Hematopoietic multipotent progenitor cell treated with erythropoietin and hydrocortisone succinate and interleukin-3 and kit ligand, for 6 days (in vitro differentiated cells): ENCODE measurements around the gene NUDT4B.
"Not testable (repeated sequence)": the region's sequence is repeated elsewhere in the genome, so short reads cannot be mapped to it uniquely, and the experiment has no call there.

ENCODE experiments used
- DNase-seq: peaks from one replicate; pipeline ENCODE4 v3.0.0-alpha.2; 2015

NUDT4B gene

DNA sequence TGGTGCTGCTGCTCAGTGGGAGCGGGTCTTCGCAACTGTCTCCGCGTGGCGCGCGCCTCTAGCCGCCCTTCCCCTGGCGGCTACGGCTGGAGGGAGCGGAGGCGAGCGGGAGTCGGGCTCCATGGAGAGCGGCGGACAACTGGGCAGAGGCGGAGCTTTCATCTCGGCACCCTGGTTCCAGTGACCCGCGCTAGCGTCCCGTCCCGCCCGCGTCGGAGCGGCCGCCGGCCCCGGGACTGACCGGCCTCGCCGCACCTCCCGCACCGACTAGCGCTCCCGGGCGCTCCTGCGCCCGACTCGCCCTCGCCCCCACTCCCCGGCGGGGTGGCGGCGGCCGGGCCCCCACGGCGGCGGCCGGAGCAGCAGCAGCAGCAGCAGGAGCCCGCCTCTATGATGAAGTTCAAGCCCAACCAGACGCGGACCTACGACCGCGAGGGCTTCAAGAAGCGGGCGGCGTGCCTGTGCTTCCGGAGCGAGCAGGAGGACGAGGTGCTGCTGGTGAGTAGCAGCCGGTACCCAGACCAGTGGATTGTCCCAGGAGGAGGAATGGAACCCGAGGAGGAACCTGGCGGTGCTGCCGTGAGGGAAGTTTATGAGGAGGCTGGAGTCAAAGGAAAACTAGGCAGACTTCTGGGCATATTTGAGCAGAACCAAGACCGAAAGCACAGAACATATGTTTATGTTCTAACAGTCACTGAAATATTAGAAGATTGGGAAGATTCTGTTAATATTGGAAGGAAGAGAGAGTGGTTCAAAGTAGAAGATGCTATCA lies at the start of gene NUDT4B:
Gene NUDT4B (plus strand): TSS at position 212 of the 772 bp plus-strand sequence. CDS start 179 bp downstream, at position 391.
- DNase-seq, result not testable (repeated sequence)

DNA sequence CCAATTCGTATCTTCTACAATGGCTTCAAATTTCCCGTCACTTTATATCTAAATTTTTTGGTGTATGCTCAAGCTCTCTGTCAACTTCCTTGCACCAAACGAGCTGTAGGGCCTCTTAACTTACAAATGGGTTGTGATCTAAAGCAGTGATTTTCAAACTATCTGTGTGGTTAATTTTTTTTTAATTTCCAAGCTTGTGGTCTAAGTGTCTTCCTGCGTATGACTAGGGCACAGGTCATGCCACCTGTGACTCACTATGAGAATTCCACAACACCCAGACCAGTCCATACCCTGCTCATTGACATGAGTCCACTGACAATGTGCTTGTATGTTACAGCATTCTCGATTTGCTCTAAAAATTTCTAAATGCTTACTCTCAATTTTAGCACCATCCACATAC lies 49.2 kb upstream of the NUDT4B start:
- DNase-seq, result not testable (repeated sequence)

DNA sequence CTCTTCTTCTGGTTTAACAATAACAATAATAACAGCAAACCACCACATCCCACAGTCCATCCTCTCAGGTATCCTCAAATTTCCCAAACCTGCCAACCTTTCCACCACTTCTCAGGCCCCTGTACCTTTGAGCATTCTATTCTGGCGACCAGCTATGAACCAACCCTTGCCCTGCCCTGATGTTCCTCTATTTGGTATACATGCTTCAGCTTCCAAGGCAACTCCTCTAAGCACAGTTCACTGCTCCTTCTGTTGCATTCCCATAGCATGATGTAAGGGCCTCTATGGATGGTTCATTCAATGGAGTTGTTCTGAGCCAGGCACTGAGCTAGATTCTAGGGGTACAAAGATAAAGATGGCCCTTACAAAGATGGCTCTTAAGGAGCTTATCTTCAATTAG lies 46.3 kb upstream of the NUDT4B start:
- not testable (repeated sequence) for DNase-seq

DNA sequence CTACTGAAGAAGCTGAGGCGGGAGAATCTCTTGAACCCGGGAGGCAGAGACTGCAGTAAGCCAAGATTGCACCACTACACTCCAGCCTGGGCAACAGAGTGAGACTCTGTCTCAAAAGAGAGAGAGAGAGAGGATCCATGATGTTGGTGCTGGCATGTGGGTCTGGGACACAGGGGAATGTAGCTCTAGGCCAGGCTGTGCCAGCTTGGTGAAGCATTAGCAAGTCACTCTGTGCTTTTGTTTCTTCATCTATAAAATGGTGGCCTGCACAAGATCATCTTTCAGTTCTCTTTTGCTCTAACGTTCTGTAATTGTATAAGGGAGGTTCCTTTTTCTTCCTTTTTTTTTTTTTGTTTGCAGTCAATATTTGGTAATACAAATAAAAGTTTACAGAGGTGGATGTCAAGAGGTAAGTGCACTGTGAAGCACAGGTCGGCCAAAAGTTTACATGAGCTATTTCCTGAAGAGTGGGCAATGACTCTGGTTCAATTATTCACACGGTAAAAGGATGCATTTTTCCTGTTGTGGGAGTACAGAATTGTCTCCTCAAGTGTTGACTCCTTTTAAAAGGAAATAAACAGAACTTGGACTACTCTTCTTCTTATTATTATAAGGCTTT lies 44.5 kb upstream of the NUDT4B start:
- not testable (repeated sequence) for DNase-seq

DNA sequence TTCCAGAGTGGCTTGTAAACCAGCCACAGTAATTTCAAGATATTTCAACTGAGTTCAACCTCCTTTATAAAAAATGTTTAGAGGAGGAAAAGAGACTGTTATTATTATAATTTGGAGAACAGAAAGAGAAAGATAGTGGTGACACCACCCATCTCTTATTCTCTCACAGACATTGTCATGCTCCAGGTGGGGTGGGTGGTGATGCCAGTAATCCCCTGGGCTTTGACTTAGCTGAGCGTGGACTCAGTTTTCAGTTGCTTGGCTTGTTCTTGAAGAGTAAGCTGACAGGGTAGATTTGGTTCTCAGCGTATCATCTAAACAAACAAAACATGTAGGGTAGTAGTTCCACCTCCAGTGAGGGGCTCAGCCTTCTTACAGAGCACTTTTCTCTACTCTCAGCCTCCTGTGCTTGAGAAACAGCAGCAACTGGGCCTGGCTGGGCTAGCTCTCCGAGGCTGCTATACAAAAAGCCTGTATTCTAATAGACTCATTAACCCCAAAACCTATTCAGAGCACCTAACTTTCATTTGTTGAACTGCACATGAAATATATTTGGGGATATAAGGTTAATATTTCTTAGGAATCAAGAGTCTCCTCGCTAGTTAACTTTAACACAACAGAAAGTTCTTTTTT lies 43.1 kb upstream of the NUDT4B start:
- not testable (repeated sequence) for DNase-seq

DNA sequence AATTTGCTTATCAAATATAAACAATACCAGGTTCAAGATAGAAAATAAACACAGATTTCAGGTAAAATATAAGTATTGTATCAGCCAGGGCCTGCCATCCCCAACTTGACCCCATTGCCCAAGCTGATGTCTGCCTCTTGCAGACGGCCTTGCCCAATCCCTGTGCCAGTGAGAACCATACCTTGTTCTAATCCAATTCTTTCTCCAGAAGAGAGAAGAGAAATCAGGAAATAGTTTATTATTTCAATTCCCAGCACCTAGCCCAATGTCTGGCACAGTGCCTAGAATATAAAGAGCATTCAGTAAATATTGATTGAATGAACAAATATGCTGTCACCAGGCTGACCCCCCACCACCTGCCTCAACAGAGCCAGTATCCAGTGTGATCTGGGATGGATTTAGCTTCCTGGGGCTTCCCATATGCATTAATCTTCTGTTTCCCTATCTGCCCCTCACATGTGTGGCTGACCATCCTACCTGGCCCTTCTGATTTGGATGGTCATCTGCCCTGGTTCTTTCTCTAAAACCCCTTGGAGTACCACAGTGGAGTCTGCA lies 39.7 kb upstream of the NUDT4B start:
- DNase-seq, result not testable (repeated sequence)

DNA sequence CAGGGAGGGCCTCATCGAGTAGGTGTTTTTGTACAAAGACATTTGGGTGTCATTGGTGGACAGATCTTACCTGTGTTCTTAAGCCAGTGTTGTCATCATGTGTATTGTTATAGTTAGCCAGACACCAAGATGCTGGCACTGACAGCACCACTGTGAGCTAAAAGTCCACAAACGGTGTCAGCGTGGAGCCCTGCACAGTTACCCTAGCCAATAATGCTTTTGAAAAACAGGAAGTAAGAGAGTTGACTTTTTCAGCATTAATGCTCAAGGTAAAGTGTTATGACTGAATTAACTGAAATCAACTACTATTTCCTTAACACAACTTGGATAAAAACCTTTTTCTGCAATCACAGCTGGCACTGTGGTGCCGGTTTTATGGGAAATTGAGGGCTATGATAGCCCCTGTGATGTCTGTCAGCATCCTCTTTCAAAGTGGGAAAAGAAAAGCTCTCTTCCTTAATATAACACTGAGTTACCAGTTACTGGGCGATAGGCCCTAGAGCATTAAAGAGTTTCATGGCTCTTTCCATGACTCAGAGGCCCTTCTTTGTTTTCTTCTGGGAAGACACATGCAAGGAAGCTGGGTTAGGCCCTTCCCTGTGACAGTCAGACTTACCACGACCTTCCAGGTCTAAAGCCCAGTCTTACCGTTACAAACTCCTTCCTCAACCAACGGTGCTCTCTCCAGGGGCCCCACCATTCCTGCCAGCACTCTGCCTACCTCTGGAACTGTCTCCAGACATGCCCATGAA lies 37.6 kb upstream of the NUDT4B start:
- not testable (repeated sequence) for DNase-seq

DNA sequence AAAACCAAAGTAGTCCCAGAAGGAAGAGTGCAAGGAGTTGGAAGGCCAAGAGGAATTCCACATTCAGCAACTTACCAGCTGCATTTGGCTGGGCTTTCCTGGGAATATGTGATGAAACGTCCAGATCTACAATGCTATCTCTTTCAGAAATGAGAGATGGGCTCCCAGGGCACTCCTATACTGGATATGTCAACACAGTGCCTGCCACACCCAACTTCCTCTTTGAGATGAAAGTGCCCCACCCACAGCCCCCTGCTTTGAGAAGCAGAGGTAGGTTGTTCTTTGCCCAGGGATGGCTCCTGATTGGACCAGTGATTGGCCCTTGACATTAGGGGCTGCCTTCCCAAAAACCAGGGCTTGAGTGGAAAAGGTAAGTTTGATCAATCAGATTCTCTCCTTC lies 36.2 kb upstream of the NUDT4B start:
- DNase-seq, result not testable (repeated sequence)

DNA sequence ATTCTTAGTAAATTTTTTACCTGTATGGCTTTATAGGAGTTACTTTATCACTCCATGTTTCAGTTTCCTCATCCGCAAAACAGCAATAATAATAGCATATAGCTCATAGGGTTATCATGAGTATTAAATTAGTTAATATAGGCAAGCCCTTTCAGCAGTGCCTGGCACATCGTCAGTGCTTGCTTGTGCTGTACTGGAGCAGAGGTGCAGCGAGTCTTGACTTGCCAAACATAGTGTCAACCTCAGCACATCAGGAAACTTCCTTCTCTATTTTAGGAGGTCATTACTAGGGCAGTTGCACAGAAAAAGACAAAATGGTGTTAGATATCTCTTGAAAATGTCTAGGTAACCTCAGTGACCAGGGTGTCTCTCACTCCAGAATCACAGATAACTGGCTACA lies 33.1 kb upstream of the NUDT4B start:
- DNase-seq, result not testable (repeated sequence)

DNA sequence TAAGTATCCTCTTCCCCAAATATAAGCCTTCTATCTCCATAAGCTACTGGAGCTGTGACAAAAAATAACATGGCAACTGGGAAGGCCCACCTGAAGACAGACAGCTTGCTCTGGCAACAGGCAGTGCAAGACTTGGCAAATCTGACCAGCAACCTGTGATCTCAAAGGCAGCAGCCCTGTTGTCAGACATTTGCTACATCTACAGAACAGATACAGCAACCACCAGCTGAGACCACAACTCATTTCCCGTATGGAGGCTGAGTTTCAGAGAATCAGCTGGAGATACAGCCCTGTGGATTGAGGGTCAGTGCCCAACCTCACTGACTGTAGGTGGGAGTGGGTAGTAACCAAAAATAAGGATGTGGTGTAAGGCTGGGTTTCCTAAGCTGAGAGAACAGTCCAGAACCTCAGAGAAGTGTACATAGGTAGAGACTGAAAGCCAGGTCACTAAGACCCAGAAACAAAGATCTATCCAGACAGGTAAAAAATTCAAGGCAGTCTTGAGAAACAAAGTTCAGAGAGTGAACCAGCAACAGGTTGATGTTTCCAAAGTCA lies 31.5 kb upstream of the NUDT4B start:
- DNase-seq, result not testable (repeated sequence)

DNA sequence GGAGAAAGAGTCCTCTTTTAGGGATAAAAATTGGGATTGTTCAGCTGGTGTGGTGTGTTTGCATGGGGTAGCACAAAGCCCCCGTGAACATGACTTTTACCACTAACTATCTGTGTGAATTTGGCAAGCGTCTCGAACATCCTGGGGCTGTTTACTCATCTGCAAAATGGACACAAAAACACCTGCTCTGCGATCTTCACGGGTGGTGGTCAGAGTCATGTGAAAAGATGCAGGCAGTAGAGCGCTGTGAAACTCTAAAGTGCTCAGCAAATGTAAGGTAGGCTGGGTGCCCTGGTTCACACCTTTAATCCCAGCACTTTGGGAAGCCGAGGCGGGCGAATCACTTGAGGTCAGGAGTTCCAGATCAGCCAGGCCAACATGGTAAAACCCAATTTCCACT lies 27.7 kb upstream of the NUDT4B start:
- not testable (repeated sequence) for DNase-seq

DNA sequence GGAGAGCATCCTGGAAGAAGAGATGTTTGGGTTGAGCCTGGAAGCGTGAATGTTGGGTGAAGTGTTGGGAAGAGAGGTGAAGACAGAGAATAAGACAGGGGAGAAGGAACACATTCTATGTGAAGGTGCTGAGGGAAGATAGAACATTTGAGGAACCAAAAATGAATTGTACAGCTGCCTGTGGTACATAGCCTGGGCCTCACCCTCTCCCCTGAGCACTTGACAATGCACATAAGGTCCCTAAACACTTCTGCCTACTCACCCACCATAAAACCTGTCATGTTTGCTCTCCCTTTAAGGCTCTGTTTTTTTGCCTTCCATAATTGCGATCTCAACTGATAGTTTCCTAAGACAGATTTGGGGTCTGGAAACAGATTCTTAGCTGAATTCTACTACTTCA lies 25.8 kb upstream of the NUDT4B start:
- not testable (repeated sequence) for DNase-seq

DNA sequence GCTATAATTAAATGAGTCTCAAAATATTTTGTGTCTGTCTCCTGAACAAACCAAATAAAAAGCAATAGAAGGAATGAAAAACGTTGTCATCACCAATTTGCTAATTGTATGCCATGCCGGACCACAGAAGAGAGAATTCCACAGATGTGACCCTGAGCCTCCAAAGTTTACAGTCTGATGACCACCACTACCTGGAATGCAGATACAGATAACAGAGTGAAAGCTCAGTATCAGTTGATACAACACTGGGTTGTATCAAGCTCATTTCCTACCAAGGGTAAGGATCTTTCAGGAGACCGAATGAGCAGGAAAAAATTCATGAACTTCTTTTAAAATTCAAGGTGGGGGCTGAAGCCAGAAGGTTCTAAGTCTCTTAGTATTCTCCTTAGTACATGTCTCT lies 25.1 kb upstream of the NUDT4B start:
- DNase-seq, result not testable (repeated sequence)

DNA sequence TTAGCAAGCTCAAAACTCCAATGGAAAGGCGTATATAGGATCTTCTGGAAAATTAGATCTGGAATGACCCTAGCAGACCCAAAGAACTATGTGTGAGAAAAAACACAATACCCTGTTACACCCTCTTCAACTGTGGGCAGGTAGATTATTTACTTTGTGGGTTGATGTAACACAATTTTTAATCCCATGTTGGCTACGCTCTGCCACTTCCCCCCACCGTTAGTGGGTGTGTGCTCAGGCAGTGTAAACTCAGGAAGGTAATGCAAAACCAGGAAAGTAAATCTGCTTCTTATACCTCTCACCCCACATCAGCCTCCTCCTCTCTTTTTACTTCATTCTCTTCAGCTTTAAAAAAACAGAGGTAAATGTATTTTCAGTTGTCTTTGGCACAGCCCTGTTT lies 23.7 kb upstream of the NUDT4B start:
- DNase-seq, result not testable (repeated sequence)

DNA sequence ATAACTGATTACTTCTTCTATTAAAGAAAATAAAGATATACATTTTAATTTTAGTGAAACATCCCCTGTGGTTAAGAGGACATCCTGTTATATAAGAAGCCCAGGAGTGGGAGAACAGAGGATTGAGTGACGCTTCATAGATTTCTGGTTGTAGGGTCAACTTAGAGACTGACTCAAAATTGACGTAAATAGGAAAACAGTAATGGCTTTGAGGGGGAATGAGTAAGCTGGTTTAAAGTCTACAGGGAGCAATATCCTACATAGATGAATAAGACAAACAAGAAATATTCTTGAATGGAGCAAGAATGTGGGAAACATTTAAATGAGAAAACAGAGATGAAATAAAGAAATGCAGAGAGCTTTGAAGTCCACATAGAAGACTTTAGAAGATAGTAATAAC lies 20.7 kb upstream of the NUDT4B start:
- not testable (repeated sequence) for DNase-seq

DNA sequence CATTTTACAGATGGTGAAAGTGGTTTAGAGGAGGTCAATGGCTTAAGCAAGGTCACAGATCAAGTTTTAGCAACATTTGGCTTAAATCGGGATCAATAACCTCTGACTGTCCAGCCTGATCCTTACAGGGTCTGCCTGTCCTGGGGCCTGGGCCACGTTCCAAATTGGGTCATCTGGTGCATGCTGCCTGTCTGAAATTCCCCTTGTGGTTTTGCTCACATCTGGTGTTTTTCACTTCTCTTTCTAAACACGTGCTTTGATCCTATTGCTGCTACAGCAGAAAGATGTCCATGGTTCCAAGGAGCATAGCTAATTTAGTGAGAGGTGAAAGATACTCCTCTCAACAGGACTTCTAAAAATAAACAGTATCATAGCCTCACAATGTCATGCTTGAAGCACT lies 19.4 kb upstream of the NUDT4B start:
- not testable (repeated sequence) for DNase-seq

DNA sequence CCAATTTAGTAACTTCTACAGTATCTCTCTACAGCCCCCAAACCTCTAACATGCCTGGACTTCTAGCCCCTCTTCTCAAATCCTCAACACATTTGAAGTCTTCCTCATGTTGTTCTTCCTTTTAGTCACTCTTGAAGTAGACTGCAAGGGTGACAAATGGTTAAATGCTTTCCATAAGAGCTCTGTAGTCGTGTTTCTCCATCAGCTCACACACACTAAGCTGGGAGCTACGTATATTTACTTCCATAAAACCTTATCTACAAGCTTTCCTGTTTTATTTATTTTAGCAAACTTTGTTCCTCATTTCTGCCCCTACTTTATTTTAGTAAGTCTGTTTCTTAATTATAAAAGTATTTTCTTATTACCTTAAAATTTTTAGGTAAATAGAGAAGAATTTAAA lies 19.0 kb upstream of the NUDT4B start:
- not testable (repeated sequence) for DNase-seq

DNA sequence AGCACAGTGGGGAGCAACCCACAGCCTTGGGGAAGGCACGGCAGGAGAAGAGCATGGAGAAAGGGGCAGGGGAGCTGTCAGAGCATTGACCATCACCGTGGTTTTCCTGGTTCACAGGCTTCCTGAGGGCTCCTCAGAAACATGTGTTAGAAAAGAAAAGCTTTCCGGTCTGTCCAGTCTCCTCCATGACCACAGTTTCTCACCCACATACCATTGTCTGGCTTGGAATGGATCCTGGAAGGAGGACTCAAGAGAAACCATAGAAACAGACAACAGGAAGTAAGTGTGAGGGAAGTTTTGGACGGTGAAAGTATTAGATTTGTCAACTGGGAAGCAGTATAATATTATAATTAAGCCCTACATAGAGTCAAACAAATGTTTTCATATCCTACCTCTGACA lies 16.3 kb upstream of the NUDT4B start:
- not testable (repeated sequence) for DNase-seq

DNA sequence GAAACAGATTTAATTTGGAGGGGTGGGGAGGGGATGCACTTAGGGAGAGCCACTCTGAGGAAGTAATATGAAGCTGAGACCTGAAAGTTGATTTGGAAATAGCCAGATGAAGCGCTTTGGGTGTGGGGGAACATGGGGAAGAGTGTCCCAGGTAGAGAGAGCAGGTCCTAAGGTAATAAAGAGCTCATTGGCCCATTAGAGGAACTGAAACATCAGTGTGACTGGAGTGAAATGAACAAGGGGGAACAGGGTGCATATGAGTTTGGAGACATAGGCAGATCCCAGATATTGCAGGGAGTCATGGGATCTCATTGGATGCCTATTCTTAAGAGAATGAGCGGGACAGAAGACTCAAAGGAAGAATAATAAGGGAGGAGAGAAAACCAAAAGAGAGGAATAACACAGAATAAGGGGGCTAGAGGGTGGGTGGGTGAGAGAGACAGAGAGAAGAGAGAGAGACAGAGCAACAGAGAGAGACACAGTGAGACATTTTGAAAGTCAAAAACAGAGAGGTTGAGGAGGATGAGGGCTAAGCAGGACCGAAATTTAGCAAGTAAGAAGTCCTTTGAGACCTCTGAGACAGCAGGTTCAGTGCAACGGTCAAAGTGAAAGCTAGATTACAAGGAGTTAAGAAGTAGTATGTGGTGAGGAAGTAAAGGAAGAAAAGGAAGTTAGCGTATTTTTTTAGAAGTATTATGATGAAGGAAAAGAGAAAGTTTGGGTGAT lies 14.8 kb upstream of the NUDT4B start:
- not testable (repeated sequence) for DNase-seq

DNA sequence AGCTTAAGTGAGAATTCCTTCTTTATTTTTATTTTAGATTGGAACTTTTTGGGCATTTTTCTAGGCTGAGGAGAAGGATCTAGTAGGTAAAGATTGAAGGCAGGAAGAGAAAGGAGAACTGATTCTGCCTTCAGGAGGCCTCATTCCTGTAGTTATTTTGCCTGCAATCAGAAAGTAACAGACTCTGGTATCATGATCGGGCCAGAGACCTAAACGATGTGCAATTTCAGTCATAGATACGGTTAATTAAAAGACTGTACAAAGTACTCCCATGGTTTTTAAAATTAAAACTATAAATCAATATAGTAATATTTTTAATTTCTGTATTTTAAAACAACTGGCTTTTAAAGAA lies 14.3 kb upstream of the NUDT4B start:
- DNase-seq, result not testable (repeated sequence)

DNA sequence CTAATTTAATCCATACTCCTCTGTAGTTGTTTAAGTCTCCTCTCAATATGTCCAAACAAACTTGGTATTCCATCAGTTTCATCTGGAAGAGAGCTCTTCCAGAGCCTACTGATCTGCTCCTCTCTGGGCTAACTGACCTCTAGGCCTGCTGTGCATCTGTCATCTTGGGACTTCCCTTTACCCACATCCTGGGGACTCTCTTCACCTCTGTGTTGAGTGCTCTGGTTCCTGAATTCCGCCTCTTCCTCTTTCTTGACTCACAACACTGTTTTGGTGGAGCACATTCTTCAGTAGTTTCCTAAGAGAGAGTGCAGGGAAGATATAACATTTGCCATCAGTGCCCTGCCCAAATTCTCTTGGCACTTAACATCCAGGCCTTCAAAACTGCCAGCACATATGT lies 13.0 kb upstream of the NUDT4B start:
- not testable (repeated sequence) for DNase-seq

DNA sequence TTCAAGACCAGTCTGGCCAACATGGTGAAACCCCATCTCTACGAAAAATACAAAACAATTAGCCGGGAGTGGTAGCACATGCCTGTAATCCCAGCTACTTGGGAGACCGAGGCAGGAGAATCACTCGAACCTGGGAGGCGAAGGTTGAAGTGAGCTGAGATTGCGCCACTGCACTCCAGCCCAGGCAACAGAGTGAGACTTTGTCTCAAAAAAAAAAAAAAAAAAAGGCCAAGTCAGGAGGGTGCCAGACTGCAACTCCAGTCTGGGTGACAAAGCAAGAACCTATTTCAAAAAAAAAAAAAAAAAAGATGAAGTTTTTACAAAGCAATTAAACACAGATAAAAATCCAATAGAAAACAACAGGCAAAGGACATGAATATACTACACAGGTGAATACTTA lies 9.9 kb upstream of the NUDT4B start:
- not testable (repeated sequence) for DNase-seq
